ENCODE data around the gene PCDH9. TPM values are rescaled to one million over a fixed set of nuclear protein-coding genes. Genes with fewer than 3 reads are reported as not detected.
A peak's percentile ranks its signal among the peaks of the same experiment; 100 is the strongest.

PCDH9 gene
- total and polyA plus RNA-seq, 2 of the 13 experiments (the other 11 are each of a cell fraction or from before 2014, with no cell fraction given): 0.09 TPM; not detected in 1

- H3K79me2 ChIP-seq (ENCODE audit: insufficient read depth, low read length): no peaks in the 10 kb centered on the region
- no peak overlapping the region for H3K9ac ChIP-seq (ENCODE audit: insufficient read depth, low read depth, low read length)
- FAIRE-seq (no peak), ATAC-seq (peak; percentile 84), DNase-seq (ENCODE audit: low spot score) (no peak)
- H3K9me3 ChIP-seq (ENCODE audit: low read length): no peaks in the 10 kb centered on the region
- WGBS (ENCODE audit: low lambda C conversion rate): 0% methylated on average over 1 of the region's 1 CpG
- TF ChIP-seq STAG1 (CRISPR knock-in tag; IDR thresholded peaks at IDR 0.05) (peak; percentile 7; the same call in 1 of the 2 replicates), XRCC5 (optimal IDR thresholded peaks at IDR 0.05; ENCODE audit: low read length) (no peak)
- H2AFZ ChIP-seq (ENCODE audit: low read length): no peak overlapping the region
- POLR2A ChIA-PET: no interaction called here
- BruUV-seq (replicated peaks): no TSS peak
- intact Hi-C loops (cut with micrococcal nuclease; ENCODE audit: unreplicated experiment): no loop called here
- H3K36me3 ChIP-seq (replicated peaks in 1 of 2; ENCODE audit: control insufficient read depth in 1 of 2, insufficient read depth in 2 of 2, low read length in 2 of 2): no peaks in the 10 kb centered on the region
- H3K4me2 ChIP-seq (ENCODE audit: low read depth, low read length): no peak overlapping the region
- no peak overlapping the region for H3K27ac ChIP-seq (ENCODE audit: extremely low read length, insufficient read depth, low read length)
- in situ Hi-C loops (cut with HindIII; ENCODE audit: extremely low pct_ligation_motif_present, low pct_unique_long_range_greater_than_20kb): no loop called here
- H4K20me1 ChIP-seq (ENCODE audit: insufficient read depth, low read length): no peaks in the 10 kb centered on the region
- H3K27me3 ChIP-seq (ENCODE audit: control insufficient read depth in 1 of 2, insufficient read depth in 2 of 2, low read length in 2 of 2): no peaks in the 10 kb centered on the region
- H3K4me3 ChIP-seq (replicated peaks in 1 of 3; ENCODE audit: insufficient read depth in 1 of 3, low read depth in 2 of 3, low read length in 3 of 3): no peak overlapping the region
- CTCF ChIA-PET (ENCODE audit: low intra/inter-chr PET ratio, low total read pairs): no interaction called here
- no peaks in the 10 kb centered on the region for H3K4me1 ChIP-seq (ENCODE audit: insufficient read depth, low read length)
Observed at GRCh38 chr13:66543780-66544179, 686.4 kb downstream of the PCDH9 start.

DNA sequence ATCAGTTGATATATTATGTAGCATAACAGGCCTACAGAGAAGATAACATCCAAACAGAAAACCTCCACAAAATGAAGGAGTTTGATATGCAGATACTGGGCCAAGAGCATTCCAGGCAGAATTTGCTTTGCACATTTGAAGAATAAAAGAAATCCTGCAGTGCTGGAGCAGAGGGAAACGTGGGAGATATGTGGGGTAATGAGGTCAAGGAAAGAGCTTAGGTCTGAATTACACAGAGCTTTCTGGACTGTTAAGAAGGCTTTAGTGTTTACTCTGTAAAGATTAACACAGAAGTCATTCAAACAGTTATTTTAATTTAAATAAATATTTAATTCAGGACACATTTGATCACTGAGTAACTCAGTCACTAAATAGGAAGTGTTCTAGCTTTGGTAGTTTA is 692.7 kb downstream of the PCDH9 start:
- FAIRE-seq: no peak
- Histone ChIP-seq H3K36me3 (replicated peaks in 1 of 2; ENCODE audit: control insufficient read depth in 1 of 2, insufficient read depth in 2 of 2, low read length in 2 of 2) (no peaks in the 10 kb centered on the region), H3K4me3 (replicated peaks in 1 of 3; ENCODE audit: insufficient read depth in 1 of 3, low read depth in 2 of 3, low read length in 3 of 3) (no peak overlapping the region), H3K27me3 (ENCODE audit: control insufficient read depth in 1 of 2, insufficient read depth in 2 of 2, low read length in 2 of 2) (no peaks in the 10 kb centered on the region), H4K20me1 (ENCODE audit: insufficient read depth, low read length) (no peaks in the 10 kb centered on the region), H3K9me3 (ENCODE audit: low read length) (no peaks in the 10 kb centered on the region), H3K4me2 (ENCODE audit: low read depth, low read length) (no peak overlapping the region), H3K27ac (ENCODE audit: extremely low read length, insufficient read depth, low read length) (no peak overlapping the region), H3K9ac (ENCODE audit: insufficient read depth, low read depth, low read length) (no peak overlapping the region), H2AFZ (ENCODE audit: low read length) (no peak overlapping the region), H3K79me2 (ENCODE audit: insufficient read depth, low read length) (no peaks in the 10 kb centered on the region), H3K4me1 (ENCODE audit: insufficient read depth, low read length) (no peaks in the 10 kb centered on the region)
- DNase-seq (ENCODE audit: low spot score): no peak
- intact Hi-C loops (cut with micrococcal nuclease; ENCODE audit: unreplicated experiment): no loop called here
- CTCF ChIA-PET (ENCODE audit: low intra/inter-chr PET ratio, low total read pairs): no interaction called here
- POLR2A ChIA-PET: no interaction called here
- ATAC-seq: no peak
- no TSS peak for BruUV-seq (replicated peaks)
- 0% methylated on average over 1 of the region's 1 CpG for WGBS (ENCODE audit: low lambda C conversion rate)
- in situ Hi-C loops (cut with HindIII; ENCODE audit: extremely low pct_ligation_motif_present, low pct_unique_long_range_greater_than_20kb): no loop called here
- TF ChIP-seq THAP11 (CRISPR knock-in tag; IDR thresholded peaks at IDR 0.05) (no peak), BCL3 (CRISPR knock-in tag; IDR thresholded peaks at IDR 0.05) (no peak), ZNF574 (CRISPR knock-in tag; IDR thresholded peaks at IDR 0.05) (no peak), POLR2G (IDR thresholded peaks at IDR 0.05; ENCODE audit: low read depth, low read length) (no peak)
